GM12878 (cell line): ENCODE measurements around the gene LARP1B. TPM values are rescaled to one million over a fixed set of nuclear protein-coding genes. Genes with fewer than 3 reads are reported as not detected.

ENCODE experiments used
- CREB1 ChIP-seq: IDR thresholded peaks from 2 replicates; pipeline ENCODE4 v1.6.1; 2012; ENCODE audit warnings: low read depth, mild to moderate bottlenecking, inconsistent platforms
- EED ChIP-seq: sonication (generic); IDR thresholded peaks from 2 replicates; pipeline ENCODE4 v1.6.1; 2016; ENCODE audit warnings: antibody characterized with exemption, low read depth
- EZH2 ChIP-seq: IDR thresholded peaks from 2 replicates; pipeline ENCODE4 v1.6.1; 2012; ENCODE audit warnings: low read depth, mild to moderate bottlenecking, control low read depth, inconsistent platforms, low read length, borderline replicate concordance; ENCODE audit not compliant: control insufficient read depth
- FOS ChIP-seq: IDR thresholded peaks from 3 replicates; pipeline ENCODE4 v1.6.1; 2011; ENCODE audit warnings: borderline replicate concordance; ENCODE audit not compliant: insufficient read length; ENCODE audit errors: extremely low read depth
- IKZF2 ChIP-seq, 2 experiments: fragments of 450-650 bp; IDR thresholded peaks; 2 replicates each; pipeline ENCODE4 v1.6.1; 2017; ENCODE audit warnings: mild to moderate bottlenecking in 2 of 2, moderate library complexity in 2 of 2
- JUNB ChIP-seq: IDR thresholded peaks from 2 replicates; pipeline ENCODE4 v1.6.1; 2016; ENCODE audit warnings: antibody characterized with exemption, mild to moderate bottlenecking
- MAX ChIP-seq: IDR thresholded peaks from 2 replicates; pipeline ENCODE4 v1.6.1; 2012; ENCODE audit warnings: low read depth, low read length, improper control_type of control experiment
- MEF2A ChIP-seq: IDR thresholded peaks from 2 replicates; pipeline ENCODE4 v1.6.1; 2011; ENCODE audit warnings: low read depth, mild to moderate bottlenecking, low read length, moderate library complexity; ENCODE audit not compliant: insufficient read depth
- MLLT1 ChIP-seq: fragments of 450-650 bp; IDR thresholded peaks from 2 replicates; pipeline ENCODE4 v1.6.1; 2016; ENCODE audit warnings: mild to moderate bottlenecking
- NFYA ChIP-seq: IDR thresholded peaks from 2 replicates; pipeline ENCODE4 v1.6.1; 2011; ENCODE audit warnings: low read depth, mild to moderate bottlenecking, low read length, improper control_type of control experiment, borderline replicate concordance
- PML ChIP-seq: IDR thresholded peaks from 2 replicates; pipeline ENCODE4 v1.6.1; 2012; ENCODE audit warnings: low read length, inconsistent platforms
- RBBP5 ChIP-seq: fragments of 200-600 bp; sonication (generic); conservative IDR thresholded peaks from 2 replicates; pipeline ENCODE4 v1.6.1; 2016
- RELB ChIP-seq: fragments of 450-650 bp; IDR thresholded peaks from 2 replicates; pipeline ENCODE4 v1.6.1; 2017; ENCODE audit warnings: low read depth, mild to moderate bottlenecking, moderate library complexity
- SIX5 ChIP-seq: IDR thresholded peaks from 2 replicates; pipeline ENCODE4 v1.6.1; 2011; ENCODE audit warnings: mild to moderate bottlenecking, low read depth, low read length, moderate library complexity; ENCODE audit not compliant: severe bottlenecking
- SP1 ChIP-seq: IDR thresholded peaks from one replicate; pipeline ENCODE4 v1.6.1; 2011; ENCODE audit warnings: low read depth, low read length
- SPI1 ChIP-seq: IDR thresholded peaks from 2 replicates; pipeline ENCODE4 v1.6.1; 2011; ENCODE audit warnings: low read depth, mild to moderate bottlenecking, low read length, moderate library complexity, borderline replicate concordance; ENCODE audit not compliant: insufficient read depth
- SREBF2 ChIP-seq: IDR thresholded peaks from 2 replicates; pipeline ENCODE4 v1.6.1; 2012; ENCODE audit warnings: mild to moderate bottlenecking, low read length
- SUPT20H ChIP-seq: IDR thresholded peaks from 2 replicates; pipeline ENCODE4 v1.6.1; 2011; ENCODE audit warnings: low read depth, mild to moderate bottlenecking, low read length, moderate library complexity, borderline replicate concordance; ENCODE audit not compliant: control insufficient read depth
- TARDBP ChIP-seq: IDR thresholded peaks from 2 replicates; pipeline ENCODE4 v1.6.1; 2016; ENCODE audit warnings: borderline replicate concordance
- ZNF207 ChIP-seq: fragments of 450-650 bp; IDR thresholded peaks from 2 replicates; pipeline ENCODE4 v1.6.1; 2014; ENCODE audit warnings: antibody characterized with exemption, mild to moderate bottlenecking, borderline replicate concordance
- ZNF24 ChIP-seq: fragments of 450-650 bp; IDR thresholded peaks from 2 replicates; pipeline ENCODE4 v1.6.1; 2017; ENCODE audit warnings: antibody characterized with exemption, mild to moderate bottlenecking
- ZNF622 ChIP-seq: fragments of 450-650 bp; IDR thresholded peaks from 2 replicates; pipeline ENCODE4 v1.6.1; 2017; ENCODE audit warnings: mild to moderate bottlenecking, inconsistent platforms
- ZNF687 ChIP-seq: fragments of 450-650 bp; IDR thresholded peaks from 2 replicates; pipeline ENCODE4 v1.6.1; 2017; ENCODE audit warnings: mild to moderate bottlenecking, moderate library complexity
- ZSCAN29 ChIP-seq: fragments of 450-650 bp; IDR thresholded peaks from 2 replicates; pipeline ENCODE4 v1.6.1; 2017; ENCODE audit warnings: mild to moderate bottlenecking, moderate library complexity
- polyA plus RNA-seq, 11 experiments: library from polyadenylated mRNA; depleted of rRNA in 4 of 11; unstranded in 6 of 11; stranded (reverse) in 5 of 11; fragments of >200 nt; fragmentation: Nextera tagmentation in 4 of 11; fragmentation: Illumina TruSeq in 1 of 11; extraction: Ambion mirVana in 4 of 11; extraction: Trizol in 1 of 11; gene quantifications; 1 replicate in 1 of 11; 2 replicates in 10 of 11; pipeline versions ENCODE4 v1.2.1 to v1.2.3, GENCODE V29; 2011 to 2016; ENCODE audit warnings: inconsistent platforms in 2 of 11, missing spikeins in 2 of 11, low read depth in 1 of 11
- total RNA-seq, 4 experiments: library from RNA; depleted of rRNA in 3 of 4; stranded (reverse); fragments of >200 nt in 3 of 4; fragmentation: Illumina TruSeq in 1 of 4; extraction: Trizol in 1 of 4; gene quantifications; 2 replicates each; pipeline versions ENCODE4 v1.2.1 to v1.2.3, GENCODE V29; 2013 to 2021

LARP1B gene
- total and polyA plus RNA-seq, 10 of the 15 experiments (the other 5 are each of a cell fraction or from before 2014, with no cell fraction given): 9.2 to 30.9 (median 14.7) TPM

- TF ChIP-seq FOS: no peak
- TF ChIP-seq ZNF207: peak; percentile 93; the same call in 1 of the 2 replicates
- TF ChIP-seq ZNF687: peak; percentile 98
- TF ChIP-seq PML: peak; percentile 84
- TF ChIP-seq ZNF622: no peak
- no peak for TF ChIP-seq IKZF2 (IDR thresholded peaks at IDR 0.05)
- TF ChIP-seq TARDBP: no peak
- TF ChIP-seq SPI1: no peak
- TF ChIP-seq ZSCAN29: 0 out of 2 replicates have a peak, but pooled peaks have one; percentile 21
- TF ChIP-seq SP1: no peak
- 0 out of 2 replicates have a peak, but pooled peaks have one; percentile 12 for TF ChIP-seq EED
- no peak for TF ChIP-seq MEF2A
- TF ChIP-seq ZNF24: peak; percentile 33; the same call in 1 of the 2 replicates
- no peak for TF ChIP-seq SIX5
- TF ChIP-seq NFYA: no peak
- TF ChIP-seq CREB1: peak; percentile 82
- no peak for TF ChIP-seq EZH2
- TF ChIP-seq RBBP5: no peak
- TF ChIP-seq MAX: peak; percentile 68; the same call in 1 of the 2 replicates
- TF ChIP-seq MLLT1: no peak
- no peak for TF ChIP-seq SUPT20H
- no peak for TF ChIP-seq JUNB
- no peak for TF ChIP-seq RELB
- TF ChIP-seq SREBF2: no peak
These were observed at the start of gene LARP1B (continued) for GRCh38 chr4:128060699-128061565.
